Measurements from ENCODE around the gene NHS. TPM values are rescaled to one million over a fixed set of nuclear protein-coding genes. Genes with fewer than 3 reads are reported as not detected.
"Not testable (repeated sequence)": the region's sequence is repeated elsewhere in the genome, so short reads cannot be mapped to it uniquely, and the experiment has no call there.

Gene NHS
- total and polyA plus RNA-seq, 3 donors from 2014 or later, result 4.8 to 25.7 (median 21.8) TPM

GRCh38 chrX:17443556-17443955, 68.6 kb downstream of the NHS start:
- no peak overlapping the region for H3K4me3 ChIP-seq
- no peak overlapping the region for H3K27ac ChIP-seq
- DNase-seq, result no peak
- TF ChIP-seq CTCF (IDR thresholded peaks at IDR 0.05), result no peak
- TF ChIP-seq POLR2A (IDR thresholded peaks at IDR 0.05), result no peak
- no peaks in the 10 kb centered on the region for H3K27me3 ChIP-seq
- no peaks in the 10 kb centered on the region for H3K36me3 ChIP-seq (ENCODE audit: low read depth, missing control alignments)
- intact Hi-C loops (cut with DNase I; ENCODE audit: low total_unique reads), result no loop called here
- 87 to 93% methylated on average over 4 of the region's 4 CpGs for WGBS, 2 donors
- no peaks in the 10 kb centered on the region for H3K4me1 ChIP-seq
- H3K9me3 ChIP-seq, result no peaks in the 10 kb centered on the region

GRCh38 chrX:17446269-17446668, 71.3 kb downstream of the NHS start:
- H3K9me3 ChIP-seq; DNase-seq; H3K27me3 ChIP-seq; H3K4me1 ChIP-seq; H3K36me3 ChIP-seq (ENCODE audit: low read depth, missing control alignments); H3K4me3 ChIP-seq; intact Hi-C loops (cut with DNase I; ENCODE audit: low total_unique reads); H3K27ac ChIP-seq: not testable (repeated sequence)
- WGBS, 2 donors, result 91 to 96% methylated on average over 5 of the region's 5 CpGs

- no peak overlapping the region for H3K27ac ChIP-seq
- H3K4me3 ChIP-seq, result no peak overlapping the region
- 85% methylated on average over 2 of the region's 2 CpGs for WGBS, 2 donors
- TF ChIP-seq POLR2A (IDR thresholded peaks at IDR 0.05) (no peak), CTCF (IDR thresholded peaks at IDR 0.05) (no peak)
- no peaks in the 10 kb centered on the region for H3K27me3 ChIP-seq
- H3K9me3 ChIP-seq, result no peaks in the 10 kb centered on the region
- H3K4me1 ChIP-seq, result peaks cover 3% of the 10 kb centered on the region
- no peaks in the 10 kb centered on the region for H3K36me3 ChIP-seq (ENCODE audit: low read depth, missing control alignments)
- DNase-seq, result no peak
- intact Hi-C loops (cut with DNase I; ENCODE audit: low total_unique reads), result no loop called here
Measured at GRCh38 chrX:17448188-17448587, 73.2 kb downstream of the NHS start.

GRCh38 chrX:17449866-17450265, 74.9 kb downstream of the NHS start:
- H3K9me3 ChIP-seq, result no peaks in the 10 kb centered on the region
- intact Hi-C loops (cut with DNase I; ENCODE audit: low total_unique reads), result no loop called here
- peaks cover 3% of the 10 kb centered on the region for H3K4me1 ChIP-seq
- no peaks in the 10 kb centered on the region for H3K36me3 ChIP-seq (ENCODE audit: low read depth, missing control alignments)
- WGBS, 2 donors, result 49 to 50% methylated on average over 1 to 2 of the region's 2 CpGs
- H3K27ac ChIP-seq, result no peak overlapping the region
- no peak overlapping the region for H3K4me3 ChIP-seq
- TF ChIP-seq CTCF (IDR thresholded peaks at IDR 0.05) (no peak), POLR2A (IDR thresholded peaks at IDR 0.05) (no peak)
- no peaks in the 10 kb centered on the region for H3K27me3 ChIP-seq
- DNase-seq, result no peak

- TF ChIP-seq POLR2A (IDR thresholded peaks at IDR 0.05) (no peak), CTCF (IDR thresholded peaks at IDR 0.05) (no peak)
- Histone ChIP-seq H3K27ac (no peak overlapping the region), H3K27me3 (no peaks in the 10 kb centered on the region), H3K9me3 (no peaks in the 10 kb centered on the region), H3K36me3 (ENCODE audit: low read depth, missing control alignments) (no peaks in the 10 kb centered on the region), H3K4me1 (peaks cover 3% of the 10 kb centered on the region), H3K4me3 (no peak overlapping the region)
- no peak for DNase-seq
- intact Hi-C loops (cut with DNase I; ENCODE audit: low total_unique reads), result no loop called here
Measured at GRCh38 chrX:17453788-17454187, 78.8 kb downstream of the NHS start.
